Measurements from ENCODE around the gene PACS1. TPM values are rescaled to one million over a fixed set of nuclear protein-coding genes. Genes with fewer than 3 reads are reported as not detected.
"Not testable (repeated sequence)": the region's sequence is repeated elsewhere in the genome, so short reads cannot be mapped to it uniquely, and the experiment has no call there.

Gene PACS1
- polyA plus RNA-seq, 2 donors = 16.0 to 24.8 TPM

DNA sequence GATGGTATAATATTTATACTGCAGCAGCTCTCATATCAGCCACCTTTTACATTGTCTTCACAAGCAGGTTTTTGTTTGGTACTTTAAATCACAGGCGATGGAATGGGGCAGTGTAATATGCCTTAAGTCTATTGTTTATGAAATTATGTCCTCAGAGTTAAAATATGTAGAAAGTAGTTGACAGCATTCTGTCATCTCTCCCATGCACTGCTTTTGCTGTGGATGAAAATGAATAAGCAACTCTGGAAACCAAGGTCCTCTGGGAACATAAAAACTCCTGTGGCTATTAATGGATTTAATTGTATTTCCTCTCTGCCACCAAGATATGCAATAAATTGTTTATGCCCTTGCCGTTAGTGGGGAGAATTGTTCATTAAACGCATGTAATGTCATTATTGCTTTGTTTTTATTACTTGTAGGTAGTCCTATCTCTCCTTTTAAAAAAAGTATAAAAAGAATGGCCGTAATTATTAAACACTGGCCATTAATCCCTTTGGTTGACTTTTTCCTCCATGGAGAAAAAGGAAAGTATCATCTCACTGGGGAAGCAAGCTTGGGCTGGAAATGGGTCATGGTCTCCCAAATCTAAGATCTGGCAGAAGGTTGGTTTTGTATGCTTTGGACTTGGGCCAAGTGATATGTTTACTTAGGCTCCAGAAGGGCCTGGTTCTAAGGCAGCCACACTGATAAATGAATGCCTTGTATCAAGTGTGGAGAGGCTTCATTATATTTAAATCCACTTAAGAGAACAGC lies 13.1 kb downstream of the PACS1 start:
- Histone ChIP-seq H3K4me3 (ENCODE audit: low read depth in 1 of 2, low read length in 2 of 2) (no peak overlapping the region), H3K9me3 (ENCODE audit: control insufficient read depth in 2 of 2, insufficient read depth in 1 of 2, low read depth in 1 of 2, low read length in 1 of 2) (no peaks in the 10 kb centered on the region), H3K36me3 (ENCODE audit: control insufficient read depth in 2 of 2, insufficient read depth in 2 of 2, low read length in 1 of 2) (no peaks in the 10 kb centered on the region), H3K27me3 (ENCODE audit: control insufficient read depth in 1 of 2, insufficient read depth in 2 of 2, low read length in 2 of 2) (no peaks in the 10 kb centered on the region), H3K4me1 (ENCODE audit: control insufficient read depth in 2 of 2, insufficient read depth in 2 of 2, low read length in 1 of 2) (peaks cover 0 to 2% of the 10 kb centered on the region in 2 donors), H3K27ac (ENCODE audit: low read depth in 2 of 2, low read length in 1 of 2) (peak overlapping the region in 1 of 2 donors; percentile 38)
- WGBS, 2 donors = 44% methylated on average over 4 of the region's 4 CpGs

DNA sequence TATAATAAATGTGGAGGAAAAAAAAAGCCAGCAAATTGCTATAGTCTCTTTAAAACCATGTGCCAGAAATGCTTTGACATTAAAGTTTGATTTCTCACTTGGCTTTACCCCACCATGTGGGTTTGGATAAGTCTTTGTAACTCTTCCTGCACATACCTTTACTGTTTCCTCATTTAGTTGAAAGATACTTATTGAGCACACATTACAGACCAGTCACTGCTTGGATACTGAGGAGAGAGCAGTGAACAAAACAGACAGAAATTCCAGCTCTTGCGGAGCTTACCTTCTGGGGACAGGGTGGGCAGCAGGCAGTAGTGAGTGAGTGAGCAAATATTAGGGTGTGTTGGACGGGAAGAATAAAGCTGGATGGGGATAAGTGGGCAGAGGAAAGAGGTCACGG lies 13.7 kb downstream of the PACS1 start:
- Histone ChIP-seq H3K4me3 (ENCODE audit: low read depth in 1 of 2, low read length in 2 of 2) (no peak overlapping the region), H3K36me3 (ENCODE audit: control insufficient read depth in 2 of 2, insufficient read depth in 2 of 2, low read length in 1 of 2) (no peaks in the 10 kb centered on the region), H3K4me1 (ENCODE audit: control insufficient read depth in 2 of 2, insufficient read depth in 2 of 2, low read length in 1 of 2) (peaks cover 0 to 2% of the 10 kb centered on the region in 2 donors), H3K27me3 (ENCODE audit: control insufficient read depth in 1 of 2, insufficient read depth in 2 of 2, low read length in 2 of 2) (no peaks in the 10 kb centered on the region), H3K9me3 (ENCODE audit: control insufficient read depth in 2 of 2, insufficient read depth in 1 of 2, low read depth in 1 of 2, low read length in 1 of 2) (no peaks in the 10 kb centered on the region), H3K27ac (ENCODE audit: low read depth in 2 of 2, low read length in 1 of 2) (peak overlapping the region in 1 of 2 donors; percentile 51)
- 86 to 87% methylated on average over 3 of the region's 3 CpGs for WGBS, 2 donors

DNA sequence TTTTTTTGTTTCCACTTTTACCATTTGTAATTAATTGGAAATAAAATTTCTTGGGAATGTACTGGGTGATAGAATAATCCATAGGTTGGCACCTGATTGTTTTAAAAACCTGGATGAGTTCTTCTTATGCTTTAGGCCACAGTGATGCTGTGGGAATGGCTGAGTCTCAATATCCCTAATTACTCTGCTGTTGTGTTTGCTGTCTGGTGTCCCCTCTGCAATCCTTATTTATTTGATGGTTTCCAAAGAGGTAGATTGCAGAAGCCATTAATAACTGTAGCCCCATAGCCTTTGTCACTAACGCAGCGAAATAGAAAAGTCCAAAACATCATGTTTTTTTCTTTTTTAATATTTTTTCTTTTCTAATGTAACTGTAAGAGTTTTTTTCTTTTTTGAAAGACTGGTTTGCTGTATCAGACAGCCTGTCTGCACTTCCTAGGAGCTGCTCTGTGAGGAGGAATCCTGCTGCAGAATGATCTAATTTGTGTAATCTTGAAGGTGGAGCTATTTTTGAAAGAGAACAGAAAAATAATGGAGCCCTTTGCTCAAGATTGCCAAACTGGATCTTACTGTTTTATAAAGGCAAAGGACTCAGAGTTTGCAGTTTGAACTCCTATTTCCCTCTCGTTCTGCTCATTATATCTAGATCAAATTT lies 14.9 kb downstream of the PACS1 start:
- Histone ChIP-seq H3K4me1 (ENCODE audit: control insufficient read depth in 2 of 2, insufficient read depth in 2 of 2, low read length in 1 of 2) (peaks cover 0 to 2% of the 10 kb centered on the region in 2 donors), H3K27ac (ENCODE audit: low read depth in 2 of 2, low read length in 1 of 2) (no peak overlapping the region), H3K27me3 (ENCODE audit: control insufficient read depth in 1 of 2, insufficient read depth in 2 of 2, low read length in 2 of 2) (no peaks in the 10 kb centered on the region), H3K36me3 (ENCODE audit: control insufficient read depth in 2 of 2, insufficient read depth in 2 of 2, low read length in 1 of 2) (no peaks in the 10 kb centered on the region), H3K9me3 (ENCODE audit: control insufficient read depth in 2 of 2, insufficient read depth in 1 of 2, low read depth in 1 of 2, low read length in 1 of 2) (no peaks in the 10 kb centered on the region), H3K4me3 (ENCODE audit: low read depth in 1 of 2, low read length in 2 of 2) (no peak overlapping the region)
- WGBS, 2 donors = 81 to 86% methylated on average over 3 of the region's 3 CpGs

DNA sequence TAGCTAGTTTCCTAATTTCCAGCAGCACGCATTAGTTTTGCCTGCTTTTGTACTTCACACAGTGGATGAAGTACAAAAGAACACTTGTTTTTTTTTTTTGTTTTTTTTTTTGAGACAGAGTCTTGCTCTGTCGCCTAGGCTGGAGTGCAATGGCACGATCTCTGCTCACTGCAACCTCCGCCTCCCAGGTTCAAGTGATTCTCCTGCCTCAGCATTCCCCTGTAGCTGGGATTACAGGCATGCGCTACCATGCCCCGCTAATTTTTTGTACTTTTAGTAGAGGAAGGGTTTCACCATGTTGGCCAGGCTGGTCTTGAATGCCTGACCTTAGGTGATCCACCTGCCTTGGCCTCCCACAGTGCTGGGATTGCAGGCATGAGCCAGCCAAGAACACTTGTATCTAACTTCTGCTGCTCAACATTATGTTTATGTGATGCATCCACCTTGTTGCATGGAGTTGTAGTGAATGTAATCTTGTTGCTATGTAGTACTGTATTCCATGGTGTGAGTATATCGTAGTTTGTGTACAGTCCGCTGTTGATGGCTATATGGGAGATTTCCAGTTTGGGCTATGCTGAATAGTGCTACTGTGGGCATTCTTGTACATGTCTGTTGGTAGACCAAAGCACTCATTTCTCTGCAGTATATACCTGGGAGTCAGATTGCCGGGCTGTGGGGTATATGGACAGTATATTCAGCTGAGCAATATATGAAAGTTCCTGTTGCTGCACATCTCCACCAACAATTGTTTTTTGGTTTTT lies 17.3 kb downstream of the PACS1 start:
- H3K36me3 ChIP-seq (ENCODE audit: control insufficient read depth in 2 of 2, insufficient read depth in 2 of 2, low read length in 1 of 2) = no peaks in the 10 kb centered on the region
- H3K4me3 ChIP-seq (ENCODE audit: low read depth in 1 of 2, low read length in 2 of 2) = no peak overlapping the region
- 94% methylated on average over 9 of the region's 9 CpGs for WGBS, 2 donors
- H3K27ac ChIP-seq (ENCODE audit: low read depth in 2 of 2, low read length in 1 of 2) = no peak overlapping the region
- no peaks in the 10 kb centered on the region for H3K27me3 ChIP-seq (ENCODE audit: control insufficient read depth in 1 of 2, insufficient read depth in 2 of 2, low read length in 2 of 2)
- no peaks in the 10 kb centered on the region for H3K4me1 ChIP-seq (ENCODE audit: control insufficient read depth in 2 of 2, insufficient read depth in 2 of 2, low read length in 1 of 2)
- no peaks in the 10 kb centered on the region for H3K9me3 ChIP-seq (ENCODE audit: control insufficient read depth in 2 of 2, insufficient read depth in 1 of 2, low read depth in 1 of 2, low read length in 1 of 2)

DNA sequence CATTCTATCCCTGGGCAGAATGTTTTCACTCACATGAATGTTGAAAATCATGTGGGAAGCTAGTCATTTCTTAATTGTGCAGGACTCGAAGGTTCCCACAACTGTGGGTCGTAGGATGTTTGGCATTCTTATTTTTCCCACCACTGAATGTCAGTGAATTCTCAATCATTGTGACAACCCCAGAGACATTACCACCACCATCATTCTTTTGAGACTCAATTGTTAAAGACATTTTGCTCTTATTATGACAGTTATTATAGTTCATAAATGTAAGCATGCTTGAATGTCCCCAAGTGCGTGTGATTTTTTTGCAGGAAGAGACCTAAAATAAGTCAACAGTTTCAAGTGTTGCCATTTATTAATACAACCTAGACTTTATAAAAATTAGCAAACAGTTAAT lies 19.0 kb downstream of the PACS1 start:
- H3K4me3 ChIP-seq (ENCODE audit: low read depth in 1 of 2, low read length in 2 of 2) = no peak overlapping the region
- H3K4me1 ChIP-seq (ENCODE audit: control insufficient read depth in 2 of 2, insufficient read depth in 2 of 2, low read length in 1 of 2) = no peaks in the 10 kb centered on the region
- H3K36me3 ChIP-seq (ENCODE audit: control insufficient read depth in 2 of 2, insufficient read depth in 2 of 2, low read length in 1 of 2) = no peaks in the 10 kb centered on the region
- H3K27me3 ChIP-seq (ENCODE audit: control insufficient read depth in 1 of 2, insufficient read depth in 2 of 2, low read length in 2 of 2) = no peaks in the 10 kb centered on the region
- no peak overlapping the region for H3K27ac ChIP-seq (ENCODE audit: low read depth in 2 of 2, low read length in 1 of 2)
- WGBS, 2 donors = 77 to 82% methylated on average over 3 of the region's 3 CpGs
- no peaks in the 10 kb centered on the region for H3K9me3 ChIP-seq (ENCODE audit: control insufficient read depth in 2 of 2, insufficient read depth in 1 of 2, low read depth in 1 of 2, low read length in 1 of 2)

DNA sequence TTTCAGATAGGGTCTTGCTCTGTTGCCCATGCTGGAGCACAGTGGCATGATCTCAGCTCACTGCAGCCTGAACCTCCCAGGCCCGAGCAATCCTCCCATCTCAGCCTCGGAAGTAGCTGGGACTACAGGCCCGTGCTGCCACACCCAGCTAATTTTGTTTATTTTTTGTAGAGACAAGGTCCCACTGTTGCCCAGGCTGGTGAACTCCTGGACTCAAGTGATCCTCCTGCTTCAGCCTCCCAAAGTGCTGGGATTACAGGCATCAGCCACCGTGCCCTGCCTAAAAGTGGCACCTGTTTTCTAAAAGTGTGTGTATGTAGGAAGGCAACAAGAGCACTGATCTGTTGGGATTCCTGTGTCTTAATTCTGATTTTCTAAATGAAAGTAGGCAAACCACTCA lies 20.2 kb downstream of the PACS1 start:
- WGBS, 2 donors = 90 to 91% methylated on average over 4 of the region's 4 CpGs
- Histone ChIP-seq H3K36me3 (ENCODE audit: control insufficient read depth in 2 of 2, insufficient read depth in 2 of 2, low read length in 1 of 2) (no peaks in the 10 kb centered on the region), H3K27me3 (ENCODE audit: control insufficient read depth in 1 of 2, insufficient read depth in 2 of 2, low read length in 2 of 2) (no peaks in the 10 kb centered on the region), H3K4me1 (ENCODE audit: control insufficient read depth in 2 of 2, insufficient read depth in 2 of 2, low read length in 1 of 2) (no peaks in the 10 kb centered on the region), H3K4me3 (ENCODE audit: low read depth in 1 of 2, low read length in 2 of 2) (no peak overlapping the region), H3K27ac (ENCODE audit: low read depth in 2 of 2, low read length in 1 of 2) (no peak overlapping the region), H3K9me3 (ENCODE audit: control insufficient read depth in 2 of 2, insufficient read depth in 1 of 2, low read depth in 1 of 2, low read length in 1 of 2) (no peaks in the 10 kb centered on the region)

DNA sequence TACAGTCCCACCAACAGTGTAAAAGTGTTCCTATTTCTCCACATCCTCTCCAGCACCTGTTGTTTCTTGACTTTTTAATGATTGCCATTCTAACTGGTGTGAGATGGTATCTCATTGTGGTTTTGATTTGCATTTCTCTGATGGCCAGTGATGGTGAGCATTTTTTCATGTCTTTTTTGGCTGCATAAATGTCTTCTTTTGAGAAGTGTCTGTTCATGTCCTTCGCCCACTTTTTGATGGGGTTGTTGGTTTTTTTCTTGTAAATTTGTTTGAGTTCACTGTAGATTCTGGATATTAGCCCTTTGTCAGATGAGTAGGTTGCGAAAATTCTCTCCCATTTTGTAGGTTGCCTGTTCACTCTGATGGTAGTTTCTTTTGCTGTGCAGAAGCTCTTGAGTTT lies 22.1 kb downstream of the PACS1 start:
- not testable (repeated sequence) for H3K9me3 ChIP-seq (ENCODE audit: control insufficient read depth in 2 of 2, insufficient read depth in 1 of 2, low read depth in 1 of 2, low read length in 1 of 2); H3K27me3 ChIP-seq (ENCODE audit: control insufficient read depth in 1 of 2, insufficient read depth in 2 of 2, low read length in 2 of 2); H3K4me1 ChIP-seq (ENCODE audit: control insufficient read depth in 2 of 2, insufficient read depth in 2 of 2, low read length in 1 of 2); H3K4me3 ChIP-seq (ENCODE audit: low read depth in 1 of 2, low read length in 2 of 2); H3K36me3 ChIP-seq (ENCODE audit: control insufficient read depth in 2 of 2, insufficient read depth in 2 of 2, low read length in 1 of 2); H3K27ac ChIP-seq (ENCODE audit: low read depth in 2 of 2, low read length in 1 of 2)
- 96 to 100% methylated on average over 2 of the region's 2 CpGs for WGBS, 2 donors

DNA sequence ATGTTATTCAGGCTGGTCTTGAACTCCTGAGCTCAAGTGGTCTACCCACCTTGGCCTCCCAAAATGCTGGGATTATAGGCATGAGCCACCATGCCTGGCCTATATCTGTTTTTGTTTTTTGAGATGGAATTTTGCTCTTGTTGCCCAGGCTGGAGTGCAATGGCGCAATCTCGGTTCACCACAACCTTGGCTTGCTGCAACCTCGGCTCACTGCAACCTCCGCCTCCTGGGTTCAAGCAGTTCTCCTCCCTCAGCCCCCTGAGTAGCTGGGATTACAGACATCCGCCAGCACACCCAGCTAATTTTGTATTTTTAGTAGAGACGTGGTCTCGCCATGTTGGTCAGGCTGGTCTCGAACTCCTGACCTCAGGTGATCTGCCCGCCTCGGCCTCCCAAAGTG lies 29.7 kb downstream of the PACS1 start:
- H3K27ac ChIP-seq (ENCODE audit: low read depth in 2 of 2, low read length in 1 of 2); H3K4me3 ChIP-seq (ENCODE audit: low read depth in 1 of 2, low read length in 2 of 2); H3K4me1 ChIP-seq (ENCODE audit: control insufficient read depth in 2 of 2, insufficient read depth in 2 of 2, low read length in 1 of 2); H3K36me3 ChIP-seq (ENCODE audit: control insufficient read depth in 2 of 2, insufficient read depth in 2 of 2, low read length in 1 of 2); H3K27me3 ChIP-seq (ENCODE audit: control insufficient read depth in 1 of 2, insufficient read depth in 2 of 2, low read length in 2 of 2); H3K9me3 ChIP-seq (ENCODE audit: control insufficient read depth in 2 of 2, insufficient read depth in 1 of 2, low read depth in 1 of 2, low read length in 1 of 2): not testable (repeated sequence)
- 94% methylated on average over 10 of the region's 10 CpGs for WGBS, 2 donors

DNA sequence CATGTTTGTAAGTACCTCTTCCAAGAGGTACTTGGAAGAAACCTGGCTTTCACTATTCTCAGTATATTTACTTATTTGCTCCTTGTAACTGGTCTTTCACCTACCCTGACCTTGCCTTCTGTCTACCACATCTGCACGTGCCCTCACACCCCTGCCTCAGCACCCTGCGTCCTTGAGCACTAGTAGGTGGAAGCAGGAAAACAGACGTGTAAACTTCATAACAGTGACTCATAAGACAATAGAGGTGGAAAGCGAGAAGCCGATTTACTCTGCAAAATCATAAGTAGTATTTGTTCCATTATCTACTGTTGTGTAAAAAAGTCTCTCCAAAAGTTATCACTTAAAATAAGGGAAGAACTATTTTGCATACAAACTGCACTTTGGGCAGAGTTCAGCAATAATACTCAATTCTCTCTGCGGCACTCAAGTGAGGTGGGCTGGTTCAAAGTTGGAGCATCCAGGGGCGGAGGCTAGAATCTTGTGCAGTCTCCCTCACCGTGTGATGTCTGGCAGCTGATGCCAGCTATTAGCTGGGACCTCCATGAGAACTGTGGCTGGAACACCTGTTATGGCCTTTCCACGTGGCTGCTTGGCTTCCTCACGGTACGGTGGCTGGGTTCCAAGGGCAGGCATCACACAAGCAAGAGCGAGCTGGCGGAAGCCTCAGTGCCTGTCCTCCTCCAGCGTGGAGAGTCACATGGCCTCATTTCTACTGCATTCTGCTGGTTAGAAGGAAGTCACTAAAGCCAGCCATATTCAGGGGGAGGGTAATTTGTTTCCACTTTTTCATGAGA lies 30.4 kb downstream of the PACS1 start:
- Histone ChIP-seq H3K36me3 (ENCODE audit: control insufficient read depth in 2 of 2, insufficient read depth in 2 of 2, low read length in 1 of 2) (no peaks in the 10 kb centered on the region), H3K4me1 (ENCODE audit: control insufficient read depth in 2 of 2, insufficient read depth in 2 of 2, low read length in 1 of 2) (peaks cover 0 to 3% of the 10 kb centered on the region in 2 donors), H3K27me3 (ENCODE audit: control insufficient read depth in 1 of 2, insufficient read depth in 2 of 2, low read length in 2 of 2) (no peaks in the 10 kb centered on the region), H3K27ac (ENCODE audit: low read depth in 2 of 2, low read length in 1 of 2) (peak overlapping the region in 1 of 2 donors; percentile 54), H3K4me3 (ENCODE audit: low read depth in 1 of 2, low read length in 2 of 2) (no peak overlapping the region), H3K9me3 (ENCODE audit: control insufficient read depth in 2 of 2, insufficient read depth in 1 of 2, low read depth in 1 of 2, low read length in 1 of 2) (no peaks in the 10 kb centered on the region)
- 17 to 30% methylated on average over 14 of the region's 14 CpGs for WGBS, 2 donors
